WTC11 (cell line): ENCODE results near the gene DHFR2.

Experiments used
- CREB1 ChIP-seq: sonication (generic); formaldehyde crosslinking; IDR thresholded peaks from 2 replicates; pipeline ENCODE4 v1.8.0; 2023; ENCODE audit warnings: mild to moderate bottlenecking, missing genetic modification reagents
- CTCF ChIP-seq: fragments of 200-600 bp; IDR thresholded peaks from 2 replicates; pipeline ENCODE4 v1.8.0; 2022; ENCODE audit warnings: antibody characterized with exemption
- FOXK1 ChIP-seq: sonication (generic); formaldehyde crosslinking; IDR thresholded peaks from 2 replicates; pipeline ENCODE4 v1.8.0; 2022; ENCODE audit warnings: mild to moderate bottlenecking, moderate library complexity, missing genetic modification reagents
- FOXP1 ChIP-seq: sonication (generic); formaldehyde crosslinking; IDR thresholded peaks from 2 replicates; pipeline ENCODE4 v1.8.0; 2022; ENCODE audit warnings: missing genetic modification reagents, mild to moderate bottlenecking, moderate library complexity, borderline replicate concordance
- HMGXB4 ChIP-seq: sonication (generic); formaldehyde crosslinking; IDR thresholded peaks from 2 replicates; pipeline ENCODE4 v1.8.1; 2023; ENCODE audit warnings: mild to moderate bottlenecking, moderate library complexity, missing genetic modification reagents
- NR1H2 ChIP-seq: sonication (generic); formaldehyde crosslinking; IDR thresholded peaks from 2 replicates; pipeline ENCODE4 v1.9.0; 2021; ENCODE audit warnings: mild to moderate bottlenecking, moderate library complexity, missing genetic modification reagents
- NR3C1 ChIP-seq: sonication (generic); formaldehyde crosslinking; conservative IDR thresholded peaks from 2 replicates; pipeline ENCODE4 v1.8.1; 2023; ENCODE audit warnings: low read depth, mild to moderate bottlenecking, missing genetic modification reagents
- TCF7 ChIP-seq: sonication (generic); formaldehyde crosslinking; IDR thresholded peaks from 2 replicates; pipeline ENCODE4 v1.8.0; 2022; ENCODE audit warnings: mild to moderate bottlenecking, low read depth, missing genetic modification reagents, moderate library complexity
- ZNF396 ChIP-seq: fragments of 250-450 bp; sonication (Bioruptor Pico); IDR thresholded peaks from 2 replicates; pipeline ENCODE4 v1.8.0; 2021; ENCODE audit warnings: mild to moderate bottlenecking, moderate library complexity, borderline replicate concordance

- no peak for TF ChIP-seq CTCF
- no peak for TF ChIP-seq TCF7 (CRISPR knock-in tag)
- no peak for TF ChIP-seq FOXP1 (CRISPR knock-in tag)
- TF ChIP-seq NR3C1 (CRISPR knock-in tag), result no peak
- TF ChIP-seq ZNF396, result no peak
- TF ChIP-seq HMGXB4, result no peak
- no peak for TF ChIP-seq NR1H2 (CRISPR knock-in tag)
- no peak for TF ChIP-seq CREB1 (CRISPR knock-in tag)
- no peak for TF ChIP-seq FOXK1 (CRISPR knock-in tag)
These were observed 43.6 kb upstream of the DHFR2 start for GRCh38 chr3:94106268-94106667.
